CD4-positive, alpha-beta T cell (primary cell): ENCODE data around the gene PPP1R26. TPM values are rescaled to one million over a fixed set of nuclear protein-coding genes. Genes with fewer than 3 reads are reported as not detected.
"Not testable (repeated sequence)": the region's sequence is repeated elsewhere in the genome, so short reads cannot be mapped to it uniquely, and the experiment has no call there.

Source experiments
- ATAC-seq: fragments of 200-7000 bp; cut with Tn5 transposase; one replicate; pipeline ENCODE4 v1.10.0; 2022; ENCODE audit warnings: mild to moderate bottlenecking; ENCODE audit not compliant: poor library complexity
- CTCF ChIA-PET: fragments of 350-600 bp; sonication (Branson Sonifier 250); formaldehyde crosslinking; loops from one replicate; lab custom pipeline; 2021; ENCODE audit warnings: antibody characterized with exemption, inconsistent platforms; lab: Charles Lee
- POLR2A ChIA-PET: fragments of 350-600 bp; sonication (Branson Sonifier 250); formaldehyde crosslinking; loops from one replicate; lab custom pipeline; 2021; ENCODE audit warnings: antibody characterized with exemption, inconsistent platforms; lab: Charles Lee
- DNase-seq, 14 experiments: peaks; one replicate each; pipeline ENCODE4 v3.0.0-alpha.2; 2013 to 2020; ENCODE audit warnings: mixed read lengths in 2 of 14
- H3K27ac ChIP-seq, 2 donors: one replicate each; pipeline versions ENCODE4 v1.5.1 to v1.7.0; 2013; ENCODE audit warnings: low read length in 2 of 2, low read depth in 1 of 2, mild to moderate bottlenecking in 1 of 2
- H3K27me3 ChIP-seq, 2 experiments: 1 replicate in 1 of 2; 2 replicates in 1 of 2; pipeline versions ENCODE4 v1.6.1 to v1.7.0; 2013; ENCODE audit warnings: low read length in 2 of 2, control low read depth in 1 of 2, mild to moderate bottlenecking in 1 of 2, moderate library complexity in 1 of 2; ENCODE audit not compliant: insufficient read depth in 2 of 2, control insufficient read depth in 1 of 2
- H3K36me3 ChIP-seq: one replicate; pipeline ENCODE4 v1.6.1; 2013; ENCODE audit warnings: low read length, control low read depth; ENCODE audit not compliant: insufficient read depth
- H3K4me1 ChIP-seq: one replicate; pipeline ENCODE4 v1.6.1; 2013; ENCODE audit warnings: low read length, control low read depth; ENCODE audit not compliant: insufficient read depth
- H3K4me3 ChIP-seq: one replicate; pipeline ENCODE4 v1.5.1; 2013; ENCODE audit warnings: mild to moderate bottlenecking, low read length, moderate library complexity
- H3K9me3 ChIP-seq, 2 experiments: 1 replicate in 1 of 2; 2 replicates in 1 of 2; pipeline versions ENCODE4 v1.6.1 to v1.7.0; 2013; ENCODE audit warnings: low read length in 2 of 2, mild to moderate bottlenecking in 2 of 2, control low read depth in 1 of 2, moderate library complexity in 1 of 2; ENCODE audit not compliant: control insufficient read depth in 1 of 2, insufficient read depth in 1 of 2
- H3K27ac Mint-ChIP-seq: one replicate; pipeline ENCODE4 v1.8.0; 2020; ENCODE audit warnings: mixed read lengths
- H3K27me3 Mint-ChIP-seq: one replicate; pipeline ENCODE4 v1.8.0; 2021; ENCODE audit warnings: mixed read lengths
- H3K36me3 Mint-ChIP-seq: one replicate; pipeline ENCODE4 v1.8.0; 2021; ENCODE audit warnings: low read depth, mixed read lengths
- H3K4me1 Mint-ChIP-seq: one replicate; pipeline ENCODE4 v1.8.0; 2021; ENCODE audit warnings: low read depth, mixed read lengths
- H3K4me3 Mint-ChIP-seq: one replicate; pipeline ENCODE4 v1.8.0; 2020; ENCODE audit warnings: mild to moderate bottlenecking, mixed read lengths
- H3K9me3 Mint-ChIP-seq: one replicate; pipeline ENCODE4 v1.8.0; 2020; ENCODE audit warnings: mixed read lengths
- CTCF ChIP-seq: fragments of 200-600 bp; IDR thresholded peaks from one replicate; pipeline ENCODE4 v1.8.0; 2022; ENCODE audit warnings: antibody characterized with exemption, mild to moderate bottlenecking
- intact Hi-C, 2 experiments: fragments of 100-400 bp; cut with DNase I in 1 of 2; cut with micrococcal nuclease in 1 of 2; formaldehyde crosslinking; loops; one replicate each; pipeline versions ENCODE4 v1.15.1 to v1.9.0; 2023 to 2025; cut with DNase I, micrococcal nuclease
- total RNA-seq, 174 experiments: library from RNA in 2 of 174; stranded (reverse) in 2 of 174; gene quantifications; one replicate each; pipeline ENCODE4 v1.2.3 and lab custom pipeline; 2021 to 2026

The PPP1R26 gene
- total RNA-seq, 2 experiments from 2014 or later: 0.27 to 0.47 TPM

GRCh38 chr9:135533674-135534073, 54.1 kb downstream of the PPP1R26 start:
- ATAC-seq (no peak), DNase-seq (no peak)
- peaks cover 4 to 17% of the 10 kb centered on the region in 2 experiments for H3K27me3 ChIP-seq
- intact Hi-C loops: no loop called here
- no peaks in the 10 kb centered on the region for H3K4me1 Mint-ChIP-seq
- peaks cover 52% of the 10 kb centered on the region for H3K27me3 Mint-ChIP-seq
- no peak overlapping the region for H3K4me3 Mint-ChIP-seq
- no peaks in the 10 kb centered on the region for H3K36me3 Mint-ChIP-seq
- no peak for TF ChIP-seq CTCF
- H3K9me3 ChIP-seq: no peaks in the 10 kb centered on the region
- no peak overlapping the region for H3K27ac ChIP-seq
- no peaks in the 10 kb centered on the region for H3K36me3 ChIP-seq
- no peak overlapping the region for H3K4me3 ChIP-seq
- H3K9me3 Mint-ChIP-seq: no peaks in the 10 kb centered on the region
- ChIA-PET POLR2A (no interaction called here), CTCF (no interaction called here)
- H3K27ac Mint-ChIP-seq: no peak overlapping the region
- H3K4me1 ChIP-seq: no peaks in the 10 kb centered on the region

- H3K36me3 ChIP-seq, ATAC-seq, H3K27ac ChIP-seq, H3K4me3 ChIP-seq, POLR2A ChIA-PET, H3K36me3 Mint-ChIP-seq, H3K4me1 Mint-ChIP-seq, H3K27ac Mint-ChIP-seq, H3K4me3 Mint-ChIP-seq, DNase-seq, intact Hi-C loops, H3K9me3 Mint-ChIP-seq, H3K9me3 ChIP-seq, CTCF ChIA-PET, H3K4me1 ChIP-seq: not testable (repeated sequence)
- H3K27me3 ChIP-seq: peaks cover 5 to 17% of the 10 kb centered on the region in 2 experiments
- peaks cover 56% of the 10 kb centered on the region for H3K27me3 Mint-ChIP-seq
Observed at GRCh38 chr9:135534192-135534711, 54.7 kb downstream of the PPP1R26 start.

GRCh38 chr9:135534826-135535225, 55.2 kb downstream of the PPP1R26 start:
- H3K9me3 ChIP-seq, H3K4me3 ChIP-seq, H3K4me1 Mint-ChIP-seq, H3K27ac ChIP-seq, ATAC-seq, H3K27ac Mint-ChIP-seq, DNase-seq, H3K36me3 Mint-ChIP-seq, H3K4me1 ChIP-seq, H3K4me3 Mint-ChIP-seq, H3K9me3 Mint-ChIP-seq, intact Hi-C loops, H3K36me3 ChIP-seq, POLR2A ChIA-PET, CTCF ChIA-PET: not testable (repeated sequence)
- H3K27me3 Mint-ChIP-seq: peaks cover 54% of the 10 kb centered on the region
- peaks cover 7 to 17% of the 10 kb centered on the region in 2 experiments for H3K27me3 ChIP-seq

GRCh38 chr9:135535631-135536030, 56.0 kb downstream of the PPP1R26 start:
- H3K4me3 Mint-ChIP-seq, H3K27ac Mint-ChIP-seq, H3K4me3 ChIP-seq, intact Hi-C loops, H3K4me1 Mint-ChIP-seq, DNase-seq, POLR2A ChIA-PET, H3K9me3 Mint-ChIP-seq, H3K36me3 Mint-ChIP-seq, H3K27ac ChIP-seq, H3K36me3 ChIP-seq, H3K9me3 ChIP-seq, CTCF ChIA-PET, ATAC-seq, H3K4me1 ChIP-seq: not testable (repeated sequence)
- peaks cover 54% of the 10 kb centered on the region for H3K27me3 Mint-ChIP-seq
- peaks cover 7 to 17% of the 10 kb centered on the region in 2 experiments for H3K27me3 ChIP-seq
